GM12878 (cell line): ENCODE data around the gene BFSP1. TPM values are rescaled to one million over a fixed set of nuclear protein-coding genes. Genes with fewer than 3 reads are reported as not detected.

ENCODE experiments used
- ATAC-seq: fragments of 200-7000 bp; cut with Tn5 transposase; 3 replicates; pipeline ENCODE4 v1.9.1; 2020; ENCODE audit warnings: mild to moderate bottlenecking, moderate library complexity
- BruUV-seq: library from RNA; stranded (reverse); fragments of 400-500 nt; replicated peaks from 2 replicates; lab custom pipeline; 2021; lab: Mats Ljungman, UMichigan
- CTCF ChIA-PET: fragments of 300-600 bp; sonication (Branson Sonifier 250); formaldehyde crosslinking; extraction: SDS; loops from one replicate; lab custom pipeline; 2021; ENCODE audit warnings: inconsistent platforms; lab: Yijun Ruan, JAX
- POLR2A ChIA-PET: fragments of 350-600 bp; formaldehyde crosslinking; extraction: SDS; loops from one replicate; lab custom pipeline; 2021; ENCODE audit warnings: inconsistent platforms; lab: Charles Lee
- RAD21 ChIA-PET: fragments of 300-600 bp; sonication (Branson Sonifier 250); formaldehyde crosslinking; loops from one replicate; lab custom pipeline; 2023; ENCODE audit warnings: antibody characterized with exemption; ENCODE audit not compliant: unreplicated experiment; lab: Charles Lee
- SMC1A ChIA-PET: fragments of 300-600 bp; sonication (Branson Sonifier 250); formaldehyde crosslinking; loops from one replicate; lab custom pipeline; 2023; ENCODE audit not compliant: unreplicated experiment, uncharacterized antibody; lab: Charles Lee
- DNase-seq: peaks from one replicate; pipeline ENCODE4 v3.0.0-alpha.2; 2011; ENCODE audit warnings: low read depth, low spot score
- FAIRE-seq: peaks from 3 replicates; lab custom pipeline; 2011; peaks lifted over from hg19 to GRCh38; lab: Jason Lieb, UNC
- H2AFZ ChIP-seq: 2 replicates; pipeline ENCODE4 v1.6.0; 2011; ENCODE audit warnings: low read depth, low read length, control low read depth; ENCODE audit not compliant: control insufficient read depth
- H3K27ac ChIP-seq: 2 replicates; pipeline ENCODE4 v1.5.1; 2011; ENCODE audit warnings: control low read depth; ENCODE audit not compliant: control insufficient read depth, insufficient read depth
- H3K27me3 ChIP-seq, 2 experiments: replicated peaks in 1 of 2; 2 replicates each; pipeline versions ENCODE4 v1.6.0 to v1.6.1; 2011; ENCODE audit warnings: low read length in 1 of 2; ENCODE audit not compliant: control insufficient read depth in 2 of 2, insufficient read depth in 2 of 2
- H3K36me3 ChIP-seq, 2 experiments: 2 replicates each; pipeline ENCODE4 v1.5.1; 2011; ENCODE audit warnings: low read length in 1 of 2; ENCODE audit not compliant: control insufficient read depth in 2 of 2, insufficient read depth in 2 of 2
- H3K4me1 ChIP-seq: 2 replicates; pipeline ENCODE4 v1.6.1; 2011; ENCODE audit warnings: mild to moderate bottlenecking, low read length, moderate library complexity, mixed read lengths; ENCODE audit not compliant: control insufficient read depth, insufficient read depth
- H3K4me2 ChIP-seq: 2 replicates; pipeline ENCODE4 v1.6.0; 2011; ENCODE audit warnings: control low read depth; ENCODE audit not compliant: control insufficient read depth, insufficient read depth
- H3K4me3 ChIP-seq: fragments of 200-600 bp; sonication (generic); 2 replicates; pipeline ENCODE4 v1.5.1; 2016
- H3K79me2 ChIP-seq: 2 replicates; pipeline ENCODE4 v1.6.0; 2011; ENCODE audit warnings: low read length; ENCODE audit not compliant: control insufficient read depth, insufficient read depth
- H3K9ac ChIP-seq: 2 replicates; pipeline ENCODE4 v1.8.0; 2011; ENCODE audit warnings: low read length, control low read depth, mixed read lengths; ENCODE audit not compliant: control insufficient read depth, insufficient read depth
- H3K9me3 ChIP-seq: replicated peaks from 3 replicates; pipeline ENCODE4 v1.5.1; 2011; ENCODE audit warnings: mild to moderate bottlenecking, low read length; ENCODE audit not compliant: control insufficient read depth, insufficient read depth
- H4K20me1 ChIP-seq: 2 replicates; pipeline ENCODE4 v1.6.0; 2011; ENCODE audit not compliant: control insufficient read depth, insufficient read depth
- ATF7 ChIP-seq: fragments of 450-650 bp; IDR thresholded peaks from 2 replicates; pipeline ENCODE4 v1.6.1; 2016; ENCODE audit warnings: low read depth, mild to moderate bottlenecking
- BRCA1 ChIP-seq: IDR thresholded peaks from 2 replicates; pipeline ENCODE4 v1.6.1; 2011; ENCODE audit warnings: low read depth, low read length, improper control_type of control experiment
- CEBPB ChIP-seq, 2 experiments: fragments of 150-350 bp in 1 of 2; IDR thresholded peaks; 2 replicates each; pipeline ENCODE4 v1.6.1; 2012 to 2014; ENCODE audit warnings: low read depth in 2 of 2, low read length in 2 of 2, borderline replicate concordance in 1 of 2, inconsistent platforms in 1 of 2
- CTCF ChIP-seq, 3 experiments: IDR thresholded peaks in 2 of 3; conservative IDR thresholded peaks in 1 of 3; 2 replicates each; pipeline ENCODE4 v1.5.1; 2011; ENCODE audit warnings: low read depth in 3 of 3, low read length in 3 of 3, mild to moderate bottlenecking in 3 of 3, control low read depth in 2 of 3, moderate library complexity in 2 of 3, inconsistent platforms in 1 of 3, mixed read lengths in 1 of 3; ENCODE audit not compliant: control insufficient read depth in 2 of 3, insufficient read depth in 1 of 3; ENCODE audit errors: extremely low read depth in 1 of 3
- EP300 ChIP-seq, 2 experiments: fragments of 150-350 bp in 1 of 2; IDR thresholded peaks; 2 replicates each; pipeline ENCODE4 v1.6.1; 2011 to 2012; ENCODE audit warnings: low read depth in 2 of 2, low read length in 2 of 2, borderline replicate concordance in 1 of 2, improper control_type of control experiment in 1 of 2, inconsistent platforms in 1 of 2; ENCODE audit not compliant: control insufficient read depth in 1 of 2
- FOXK2 ChIP-seq: fragments of 450-650 bp; IDR thresholded peaks from 2 replicates; pipeline ENCODE4 v1.6.1; 2017; ENCODE audit warnings: mild to moderate bottlenecking, moderate library complexity
- HDAC2 ChIP-seq: fragments of 200-600 bp; sonication (generic); IDR thresholded peaks from 2 replicates; pipeline ENCODE4 v1.6.1; 2017
- LARP7 ChIP-seq: fragments of 450-650 bp; IDR thresholded peaks from 2 replicates; pipeline ENCODE4 v1.6.1; 2017; ENCODE audit warnings: mild to moderate bottlenecking
- MYB ChIP-seq: fragments of 150-350 bp; IDR thresholded peaks from 2 replicates; pipeline ENCODE4 v1.6.1; 2014; ENCODE audit warnings: mild to moderate bottlenecking, low read depth, low read length, borderline replicate concordance
- MYC ChIP-seq: IDR thresholded peaks from 2 replicates; pipeline ENCODE4 v1.6.1; 2011; ENCODE audit warnings: mild to moderate bottlenecking, low read length, moderate library complexity, inconsistent platforms; ENCODE audit not compliant: insufficient read depth, insufficient replicate concordance, insufficient read length, severe bottlenecking
- NFIC ChIP-seq: IDR thresholded peaks from 2 replicates; pipeline ENCODE4 v1.6.1; 2012; ENCODE audit warnings: low read depth, mild to moderate bottlenecking, inconsistent platforms, low read length, moderate library complexity
- NKRF ChIP-seq: fragments of 450-650 bp; conservative IDR thresholded peaks from 2 replicates; pipeline ENCODE4 v1.6.1; 2017; ENCODE audit warnings: mild to moderate bottlenecking, moderate library complexity
- POLR2AphosphoS5 ChIP-seq: IDR thresholded peaks from 2 replicates; pipeline ENCODE4 v1.6.1; 2011; ENCODE audit warnings: mild to moderate bottlenecking, low read length, inconsistent platforms
- RB1 ChIP-seq: fragments of 450-650 bp; formaldehyde crosslinking; IDR thresholded peaks from 2 replicates; pipeline ENCODE4 v1.6.1; 2017; ENCODE audit warnings: mild to moderate bottlenecking, borderline replicate concordance
- SIN3A ChIP-seq: IDR thresholded peaks from 2 replicates; pipeline ENCODE4 v1.6.1; 2012; ENCODE audit warnings: low read depth, low read length, improper control_type of control experiment
- SMARCA5 ChIP-seq: fragments of 450-650 bp; IDR thresholded peaks from 2 replicates; pipeline ENCODE4 v1.6.1; 2017; ENCODE audit warnings: mild to moderate bottlenecking
- ZBTB40 ChIP-seq: fragments of 450-650 bp; IDR thresholded peaks from 2 replicates; pipeline ENCODE4 v1.6.1; 2016; ENCODE audit warnings: mild to moderate bottlenecking, moderate library complexity, borderline replicate concordance
- ZZZ3 ChIP-seq: IDR thresholded peaks from 2 replicates; pipeline ENCODE4 v1.6.1; 2011; ENCODE audit warnings: low read depth; ENCODE audit not compliant: control insufficient read depth, insufficient read length
- WGBS: methylation state at CpG from one replicate; pipeline ENCODE4 v1.1.6; 2016; ENCODE audit warnings: low lambda C conversion rate; ENCODE audit not compliant: insufficient replicate concordance, insufficient coverage; ENCODE audit errors: missing lambda C conversion rate; 5-methylcytosine and 5-hydroxymethylcytosine counted together
- in situ Hi-C: fragments of 300-500 bp; cut with MboI; formaldehyde crosslinking; loops from 9 replicates; pipeline ENCODE4 v1.14.3; 2018; ENCODE audit warnings: mixed read lengths
- intact Hi-C: fragments of 100-400 bp; cut with micrococcal nuclease; formaldehyde crosslinking; loops from one replicate; pipeline ENCODE4 v1.14.2; 2022; ENCODE audit not compliant: unreplicated experiment
- polyA plus RNA-seq, 11 experiments: library from polyadenylated mRNA; depleted of rRNA in 4 of 11; unstranded in 6 of 11; stranded (reverse) in 5 of 11; fragments of >200 nt; fragmentation: Nextera tagmentation in 4 of 11; fragmentation: Illumina TruSeq in 1 of 11; extraction: Ambion mirVana in 4 of 11; extraction: Trizol in 1 of 11; gene quantifications; 1 replicate in 1 of 11; 2 replicates in 10 of 11; pipeline versions ENCODE4 v1.2.1 to v1.2.3, GENCODE V29; 2011 to 2016; ENCODE audit warnings: inconsistent platforms in 2 of 11, missing spikeins in 2 of 11, low read depth in 1 of 11
- total RNA-seq, 4 experiments: library from RNA; depleted of rRNA in 3 of 4; stranded (reverse); fragments of >200 nt in 3 of 4; fragmentation: Illumina TruSeq in 1 of 4; extraction: Trizol in 1 of 4; gene quantifications; 2 replicates each; pipeline versions ENCODE4 v1.2.1 to v1.2.3, GENCODE V29; 2013 to 2021

Gene BFSP1
- total and polyA plus RNA-seq, 10 of the 15 experiments (the other 5 are each of a cell fraction or from before 2014, with no cell fraction given), result 0.06 to 0.22 (median 0.11) TPM; not detected in 3

GRCh38 chr20:17466641-17467040 lies 64.5 kb downstream of the BFSP1 start:
- intact Hi-C loops (no loop called here), in situ Hi-C loops (no loop called here)
- ChIA-PET POLR2A (no interaction called here), RAD21 (no interaction called here), CTCF (no interaction called here), SMC1A (no interaction called here)
- FAIRE-seq (no peak), ATAC-seq (no peak), DNase-seq (no peak)
- Histone ChIP-seq H3K9me3 (no peaks in the 10 kb centered on the region), H3K27me3 (no peaks in the 10 kb centered on the region; a peak in 2 of 4 replicates), H4K20me1 (no peaks in the 10 kb centered on the region), H3K9ac (no peak overlapping the region), H3K36me3 (no peaks in the 10 kb centered on the region), H3K4me2 (no peak overlapping the region), H3K79me2 (no peaks in the 10 kb centered on the region), H3K4me1 (no peaks in the 10 kb centered on the region), H3K27ac (no peak overlapping the region), H2AFZ (no peak overlapping the region), H3K4me3 (no peak overlapping the region)
- 16% methylated on average over 7 of the region's 7 CpGs for whole genome bisulfite sequencing
- BruUV-seq, result no TSS peak
- no peak for TF ChIP-seq CTCF (IDR thresholded peaks at IDR 0.05 in 2 of 3, conservative IDR thresholded peaks at IDR 0.05 in 1 of 3; ENCODE audit: control insufficient read depth in 2 of 3, extremely low read depth in 1 of 3, insufficient read depth in 1 of 3, low read depth in 3 of 3, low read length in 3 of 3)
- no peak for TF ChIP-seq MYC
- no peak for TF ChIP-seq FOXK2
- TF ChIP-seq NFIC, result no peak
- no peak for TF ChIP-seq ATF7
- no peak for TF ChIP-seq NKRF
- no peak for TF ChIP-seq POLR2AphosphoS5
- no peak for TF ChIP-seq SMARCA5
- no peak for TF ChIP-seq EP300 (IDR thresholded peaks at IDR 0.05; ENCODE audit: borderline replicate concordance in 1 of 2, control insufficient read depth in 1 of 2, low read depth in 2 of 2, low read length in 2 of 2)
- no peak for TF ChIP-seq RB1
- no peak for TF ChIP-seq BRCA1
- TF ChIP-seq CEBPB (IDR thresholded peaks at IDR 0.05; ENCODE audit: borderline replicate concordance in 1 of 2, low read depth in 2 of 2, low read length in 2 of 2), result no peak
- TF ChIP-seq SIN3A, result no peak
- no peak for TF ChIP-seq MYB
- TF ChIP-seq ZZZ3, result no peak
- TF ChIP-seq ZBTB40, result no peak
- no peak for TF ChIP-seq HDAC2
- TF ChIP-seq LARP7, result no peak
